Activated CD8-positive, alpha-beta memory T cell treated with anti-CD3 and anti-CD28 coated beads, Interleukin-2, amount 50 U/mL, for 1 hour (primary cell): ENCODE measurements around the gene FTH1.
"Not testable (repeated sequence)": the region's sequence is repeated elsewhere in the genome, so short reads cannot be mapped to it uniquely, and the experiment has no call there.

Experiments
- DNase-seq: peaks from one replicate; pipeline ENCODE4 v3.0.0-alpha.2; 2020; ENCODE audit errors: extremely low read depth

The FTH1 gene

GRCh38 chr11:61978703-61979661, 11.5 kb upstream of the FTH1 start:
- no peak for DNase-seq

- no peak for DNase-seq
Measured at GRCh38 chr11:61976813-61977475, 9.5 kb upstream of the FTH1 start.

GRCh38 chr11:61976420-61976800, 9.0 kb upstream of the FTH1 start:
- DNase-seq, result no peak

GRCh38 chr11:61975638-61976419, 8.4 kb upstream of the FTH1 start:
- DNase-seq, result no peak

GRCh38 chr11:61974766-61975631, 7.6 kb upstream of the FTH1 start:
- no peak for DNase-seq

GRCh38 chr11:61973476-61974162, 6.2 kb upstream of the FTH1 start:
- no peak for DNase-seq

GRCh38 chr11:61972672-61973475, 5.4 kb upstream of the FTH1 start:
- no peak for DNase-seq

GRCh38 chr11:61972112-61972671, 4.8 kb upstream of the FTH1 start:
- DNase-seq, result no peak

GRCh38 chr11:61971248-61972111, 4.0 kb upstream of the FTH1 start:
- DNase-seq, result no peak

GRCh38 chr11:61969838-61970662, 2.6 kb upstream of the FTH1 start:
- DNase-seq, result no peak

GRCh38 chr11:61969391-61969758, 1.9 kb upstream of the FTH1 start:
- DNase-seq, result no peak

- DNase-seq, result no peak
Measured at GRCh38 chr11:61968758-61969390, 1.4 kb upstream of the FTH1 start.

GRCh38 chr11:61967924-61968757, 707 bp upstream of the FTH1 start:
- DNase-seq, result no peak

- no peak for DNase-seq
Measured at GRCh38 chr11:61966734-61967115, 709 bp downstream of the FTH1 start.

GRCh38 chr11:61964666-61965271, 2.7 kb downstream of the FTH1 start:
- DNase-seq, result not testable (repeated sequence)
